ENCODE results near the gene SPACA6. TPM values are rescaled to one million over a fixed set of nuclear protein-coding genes. Genes with fewer than 3 reads are reported as not detected.

Gene SPACA6
- total RNA-seq, 2 donors from 2014 or later = 3.7 to 6.4 TPM

DNA sequence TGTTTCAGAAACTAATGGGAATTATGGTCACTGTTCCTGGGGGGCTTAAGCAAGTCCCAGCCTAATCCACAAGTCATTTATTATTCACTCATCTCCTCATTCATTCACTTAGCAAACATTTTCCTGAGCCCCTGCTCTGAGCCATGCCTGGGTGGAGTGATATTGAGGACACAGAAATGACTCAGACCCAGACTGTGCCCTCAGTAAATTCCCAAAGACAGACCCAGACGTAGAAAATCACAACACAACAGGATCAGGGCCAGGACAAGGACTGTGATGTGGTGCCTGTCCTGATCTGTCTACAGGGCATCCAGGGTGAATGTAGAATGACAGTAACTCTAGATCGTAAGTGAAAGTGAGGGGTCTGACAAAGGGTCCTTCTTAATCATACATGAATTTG is 7.0 kb upstream of the SPACA6 start:
- DNase-seq (ENCODE audit: low spot score) = peak; percentile 49
- no peaks in the 10 kb centered on the region for H3K9me3 ChIP-seq
- no peaks in the 10 kb centered on the region for H3K36me3 ChIP-seq
- H3K4me3 ChIP-seq = no peak overlapping the region
- H3K27me3 ChIP-seq = no peaks in the 10 kb centered on the region
- TF ChIP-seq, protein P1, sequence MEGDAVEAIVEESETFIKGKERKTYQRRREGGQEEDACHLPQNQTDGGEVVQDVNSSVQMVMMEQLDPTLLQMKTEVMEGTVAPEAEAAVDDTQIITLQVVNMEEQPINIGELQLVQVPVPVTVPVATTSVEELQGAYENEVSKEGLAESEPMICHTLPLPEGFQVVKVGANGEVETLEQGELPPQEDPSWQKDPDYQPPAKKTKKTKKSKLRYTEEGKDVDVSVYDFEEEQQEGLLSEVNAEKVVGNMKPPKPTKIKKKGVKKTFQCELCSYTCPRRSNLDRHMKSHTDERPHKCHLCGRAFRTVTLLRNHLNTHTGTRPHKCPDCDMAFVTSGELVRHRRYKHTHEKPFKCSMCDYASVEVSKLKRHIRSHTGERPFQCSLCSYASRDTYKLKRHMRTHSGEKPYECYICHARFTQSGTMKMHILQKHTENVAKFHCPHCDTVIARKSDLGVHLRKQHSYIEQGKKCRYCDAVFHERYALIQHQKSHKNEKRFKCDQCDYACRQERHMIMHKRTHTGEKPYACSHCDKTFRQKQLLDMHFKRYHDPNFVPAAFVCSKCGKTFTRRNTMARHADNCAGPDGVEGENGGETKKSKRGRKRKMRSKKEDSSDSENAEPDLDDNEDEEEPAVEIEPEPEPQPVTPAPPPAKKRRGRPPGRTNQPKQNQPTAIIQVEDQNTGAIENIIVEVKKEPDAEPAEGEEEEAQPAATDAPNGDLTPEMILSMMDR (IDR thresholded peaks at IDR 0.05) = no peak
- H3K27ac ChIP-seq = no peak overlapping the region
- peaks cover 0 to 22% of the 10 kb centered on the region in 2 donors for H3K4me1 ChIP-seq

DNA sequence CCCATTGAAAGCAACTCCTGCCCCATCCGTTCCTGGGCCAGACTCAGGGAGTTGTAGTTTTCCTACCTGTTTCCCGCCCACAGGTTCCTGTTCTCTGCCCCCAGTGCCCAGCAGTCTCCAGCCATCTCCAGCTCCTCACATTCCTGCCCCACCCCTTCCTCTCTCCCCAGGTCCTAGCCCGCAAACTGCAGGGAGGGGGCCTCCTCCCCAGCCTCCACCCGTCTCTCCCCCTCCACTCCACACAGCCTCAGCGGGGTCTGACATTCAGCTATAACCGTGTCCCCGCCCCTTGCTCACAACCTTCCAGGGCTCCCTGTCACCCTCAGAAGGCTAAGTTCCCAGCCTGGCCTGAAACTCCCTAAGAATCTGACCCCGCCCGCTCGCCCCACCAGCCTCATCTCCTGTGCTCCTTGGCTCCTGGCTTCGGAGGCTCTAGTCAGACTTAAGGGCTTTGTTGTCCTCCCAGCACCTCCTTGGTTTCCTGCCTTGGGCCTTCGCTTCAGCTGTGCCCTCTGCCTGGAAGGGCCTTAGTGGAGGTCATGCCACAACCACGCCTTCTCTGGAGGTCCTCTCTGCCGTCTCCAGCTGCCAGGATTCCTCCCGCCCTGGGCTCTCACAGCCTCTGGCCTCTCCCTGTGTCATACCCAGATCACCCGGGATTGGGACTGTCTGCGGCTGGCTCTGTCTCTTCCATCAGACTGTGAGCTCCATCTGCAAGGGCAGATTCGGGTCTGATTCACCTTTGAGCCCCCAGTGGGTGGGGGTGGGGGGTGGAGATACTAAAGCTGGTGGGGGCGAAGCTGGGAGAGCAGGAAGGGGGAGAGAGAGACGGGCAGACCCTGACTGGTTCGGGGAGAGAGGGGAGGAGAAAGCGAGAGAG is 5.1 kb upstream of the SPACA6 start:
- Histone ChIP-seq H3K9me3 (no peaks in the 10 kb centered on the region), H3K27me3 (no peaks in the 10 kb centered on the region), H3K27ac (peak overlapping the region; percentile 97 to 99), H3K4me1 (peaks cover 0 to 40% of the 10 kb centered on the region in 2 donors), H3K4me3 (peak overlapping the region; percentile 79 to 100), H3K36me3 (peaks cover 4% of the 10 kb centered on the region)
- TF ChIP-seq, protein P1 (IDR thresholded peaks at IDR 0.05) = no peak
- peak; percentile 82 for DNase-seq (ENCODE audit: low spot score)

DNA sequence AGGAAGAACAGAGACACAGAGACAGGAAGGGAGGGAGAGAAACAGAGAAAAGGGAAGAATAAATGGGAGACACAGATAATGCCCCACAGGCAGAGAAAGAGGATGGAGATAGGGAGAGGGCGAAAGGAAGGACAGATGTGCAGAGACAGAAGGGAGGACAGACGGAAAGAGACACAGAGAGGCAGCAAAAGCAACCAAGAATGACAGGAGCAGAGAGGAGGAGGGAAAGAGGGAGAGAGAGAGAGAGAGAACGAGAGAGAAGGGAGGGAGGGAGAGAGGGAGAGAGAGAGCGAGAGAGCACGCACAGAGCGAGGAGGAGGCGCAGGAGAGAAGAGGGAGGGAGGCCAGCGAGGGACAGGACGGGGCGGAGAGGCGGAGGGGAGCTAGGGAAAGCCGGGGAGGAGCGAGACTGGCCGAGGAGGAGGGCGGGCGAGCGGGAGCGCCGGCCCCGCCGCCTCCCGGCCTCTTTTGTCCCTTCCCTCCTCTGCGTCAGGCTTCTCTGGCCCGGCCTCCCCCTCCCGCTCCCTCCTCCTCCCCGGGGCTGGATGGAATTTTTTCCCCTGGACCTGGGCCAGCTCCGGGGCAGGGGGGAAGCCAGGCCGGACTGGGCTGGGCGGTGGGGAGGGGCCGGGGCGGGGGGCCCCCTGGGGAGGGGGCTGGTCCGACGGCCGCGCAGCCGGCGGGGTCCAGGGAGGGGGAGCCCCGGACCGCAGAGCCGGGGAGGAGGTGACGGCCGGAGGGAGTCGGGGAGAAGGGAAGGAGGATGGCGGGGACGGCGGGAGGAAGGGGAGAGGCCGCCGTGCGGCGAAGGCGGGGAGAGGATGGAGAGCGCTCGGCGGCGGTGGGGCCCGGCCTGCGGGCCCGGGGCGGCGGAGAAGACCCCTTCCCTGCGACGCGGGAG is 4.2 kb upstream of the SPACA6 start:
- DNase-seq (ENCODE audit: low spot score) = peak; percentile 88
- TF ChIP-seq, protein P1 (IDR thresholded peaks at IDR 0.05) = peak in 1 of 2 donors; percentile 10
- peaks cover 0 to 49% of the 10 kb centered on the region in 2 donors for H3K4me1 ChIP-seq

DNA sequence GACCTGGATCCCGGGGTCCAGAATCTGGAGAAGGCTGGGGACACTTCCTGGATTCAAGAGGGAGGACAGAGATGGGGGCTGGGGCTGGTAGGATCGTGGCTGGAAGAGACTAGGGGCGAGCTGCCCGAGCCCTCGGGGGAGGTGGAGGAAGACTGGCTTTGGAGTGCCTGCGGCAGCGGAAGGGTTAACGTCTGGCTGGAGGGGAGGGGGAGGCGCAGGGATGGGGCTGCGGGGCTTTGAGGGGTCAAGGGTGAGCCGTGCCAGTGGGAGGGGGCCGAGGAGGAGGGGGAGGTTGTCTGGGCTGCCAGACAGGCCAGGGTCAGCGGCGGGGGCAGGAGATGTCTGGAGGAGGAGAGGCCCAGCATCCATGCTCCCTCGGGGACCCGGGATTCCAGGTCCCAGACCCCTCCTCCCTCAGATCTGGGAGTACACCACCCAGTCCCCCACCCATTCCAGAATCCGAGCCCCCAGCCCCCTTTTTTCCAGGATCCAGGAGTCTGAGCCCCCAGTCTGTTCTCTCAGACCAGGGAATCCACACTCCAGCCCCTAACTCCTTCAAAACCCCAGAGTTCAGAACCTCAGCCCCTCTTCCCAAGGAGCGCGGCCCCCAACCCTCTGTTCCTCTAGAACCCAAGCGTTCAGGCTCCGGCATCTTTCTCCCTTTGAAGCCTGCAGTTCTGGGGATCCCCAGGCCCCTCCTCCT is 3.2 kb upstream of the SPACA6 start:
- no peaks in the 10 kb centered on the region for H3K27me3 ChIP-seq
- TF ChIP-seq, protein P1 (IDR thresholded peaks at IDR 0.05) = no peak
- peak overlapping the region; percentile 97 to 99 for H3K27ac ChIP-seq
- H3K4me1 ChIP-seq = peaks cover 0 to 50% of the 10 kb centered on the region in 2 donors
- peaks cover 19% of the 10 kb centered on the region for H3K36me3 ChIP-seq
- DNase-seq (ENCODE audit: low spot score) = no peak
- H3K9me3 ChIP-seq = no peaks in the 10 kb centered on the region
- H3K4me3 ChIP-seq = peak overlapping the region; percentile 79 to 100

More for the DNA sequence above, 4.2 kb upstream of the SPACA6 start:
- Histone ChIP-seq H3K36me3 (peaks cover 12% of the 10 kb centered on the region), H3K27me3 (no peaks in the 10 kb centered on the region), H3K27ac (peak overlapping the region; percentile 97 to 99), H3K4me3 (peak overlapping the region; percentile 79 to 100), H3K9me3 (no peaks in the 10 kb centered on the region)

DNA sequence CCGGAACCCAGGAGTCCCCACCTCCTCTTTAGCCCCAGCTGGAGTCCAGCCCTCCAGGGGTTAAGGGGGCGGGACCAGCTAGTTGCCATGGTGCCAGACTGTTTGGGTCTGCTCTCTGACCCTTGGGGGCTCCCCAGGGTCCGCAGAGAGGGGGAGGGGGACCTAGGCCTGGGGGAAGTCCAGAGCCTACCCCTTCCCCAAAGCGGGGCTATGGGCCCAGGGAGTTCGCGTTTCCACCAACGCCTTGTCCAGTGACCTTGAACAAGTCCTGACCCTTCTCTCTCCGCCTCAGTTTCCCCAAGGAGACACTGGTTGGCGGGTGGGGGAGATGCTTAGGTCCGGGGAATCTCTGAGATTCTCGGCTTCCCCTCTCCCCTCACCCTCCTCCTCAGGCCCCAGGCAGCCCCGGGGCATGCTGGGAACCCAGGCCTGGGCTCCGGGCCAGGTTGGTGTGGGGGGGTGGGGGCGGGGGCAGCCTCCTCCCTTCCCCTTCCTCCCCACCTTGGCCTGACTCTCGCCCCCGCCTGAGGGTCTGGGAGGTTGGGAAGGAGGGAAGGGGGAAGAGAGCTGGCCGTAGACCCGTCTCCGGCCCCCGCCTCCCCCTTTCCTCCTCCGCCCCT is 2.6 kb upstream of the SPACA6 start:
- H3K4me3 ChIP-seq = peak overlapping the region; percentile 79 to 100
- H3K9me3 ChIP-seq = no peaks in the 10 kb centered on the region
- H3K27me3 ChIP-seq = no peaks in the 10 kb centered on the region
- peaks cover 25% of the 10 kb centered on the region for H3K36me3 ChIP-seq
- peak; percentile 65 for DNase-seq (ENCODE audit: low spot score)
- TF ChIP-seq, protein P1 (IDR thresholded peaks at IDR 0.05) = no peak
- peak overlapping the region; percentile 97 to 99 for H3K27ac ChIP-seq
- peaks cover 0 to 50% of the 10 kb centered on the region in 2 donors for H3K4me1 ChIP-seq
